SHP77 treated with DMSO at 0.1 percent for 48 hours (cell line): ENCODE results near the gene P4HA3.
A peak's percentile ranks its signal among the peaks of the same experiment; 100 is the strongest.

Experiments used
- DNase-seq: peaks from one replicate; lab custom pipeline; 2025; lab: John Stamatoyannopoulos, UW

P4HA3 gene

DNA sequence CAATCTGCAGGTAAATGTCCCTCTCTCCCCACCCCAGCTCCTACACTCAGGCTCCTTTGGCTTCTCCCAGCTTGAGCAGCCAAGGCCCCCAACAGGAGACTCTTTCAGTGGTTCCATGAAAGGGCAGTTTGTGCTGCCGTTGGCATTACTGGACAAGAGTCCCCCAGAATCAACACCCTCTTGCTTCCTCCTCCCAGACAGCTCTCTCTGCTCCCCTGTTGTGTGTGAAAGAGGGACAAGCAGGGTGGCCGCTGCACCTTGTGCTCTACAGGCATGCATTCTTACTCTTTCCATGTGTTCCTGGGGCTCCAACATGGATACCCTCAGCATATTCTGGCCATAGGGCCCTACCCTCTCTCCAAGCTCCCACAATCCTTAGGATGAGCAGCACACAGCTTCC lies 48.7 kb downstream of the P4HA3 start:
- no peak for DNase-seq

DNA sequence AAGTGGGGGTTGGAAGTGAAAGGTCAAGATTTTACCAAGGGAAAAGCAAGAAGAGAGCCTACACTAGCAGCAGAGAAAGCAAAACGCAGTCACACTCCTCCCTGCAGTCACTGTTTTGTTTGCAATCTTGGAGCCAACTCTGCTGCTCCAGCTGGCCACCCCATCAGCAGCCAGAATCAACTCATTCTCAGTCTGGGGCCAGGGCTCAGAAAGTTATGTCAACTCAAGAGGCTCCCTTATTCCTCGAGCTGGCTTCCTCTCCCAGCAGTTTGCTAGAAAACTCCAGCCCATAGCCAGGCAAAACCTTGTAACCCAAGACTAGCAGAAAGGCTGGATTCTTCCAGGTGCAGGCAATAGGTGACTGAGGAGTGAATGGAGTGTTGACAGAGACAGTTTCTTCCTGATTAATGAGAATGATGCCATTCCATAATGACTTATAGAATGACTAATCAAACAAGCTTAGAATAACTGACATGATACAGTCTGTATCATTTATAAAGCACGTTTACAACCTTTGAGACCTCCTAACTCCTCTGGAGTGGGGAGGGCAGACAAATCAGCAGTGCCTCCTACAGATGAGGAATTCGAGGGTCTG lies 53.4 kb downstream of the P4HA3 start:
- peak; percentile 77 for DNase-seq

DNA sequence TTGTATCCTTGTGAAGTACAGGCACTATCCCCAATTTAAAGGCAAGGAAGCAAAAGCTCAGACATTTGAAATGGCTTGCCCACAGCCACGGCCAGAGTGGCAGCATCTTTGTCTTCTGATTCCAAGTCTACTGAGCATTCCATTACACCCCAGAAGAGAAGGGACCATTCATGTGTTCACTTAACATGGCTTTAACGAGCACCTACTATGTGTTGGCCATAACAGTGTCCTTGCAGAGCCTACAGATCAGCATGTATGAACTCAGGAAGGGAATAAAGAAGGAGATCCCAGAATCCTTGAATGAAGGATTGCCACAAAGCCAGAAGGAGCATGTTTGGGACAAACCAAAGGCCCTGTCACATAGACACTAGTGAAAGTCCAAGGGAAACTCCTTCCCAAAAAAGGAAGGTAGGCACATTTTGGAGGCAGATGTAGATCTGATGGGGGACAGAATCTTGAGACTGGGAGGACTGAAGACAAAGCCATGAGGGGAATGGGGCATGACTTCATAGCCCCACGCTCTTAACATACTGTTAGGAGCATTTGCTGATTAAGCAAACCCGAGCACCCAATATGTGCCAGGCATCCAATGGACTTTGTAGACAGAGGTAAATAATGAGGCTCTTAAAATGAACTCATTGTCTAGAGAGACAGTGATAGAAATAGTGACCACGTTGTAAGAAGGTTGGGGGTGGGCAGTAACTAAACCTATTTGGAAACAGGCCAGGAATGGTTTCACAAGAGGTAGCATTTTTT lies 54.9 kb downstream of the P4HA3 start:
- DNase-seq = no peak

DNA sequence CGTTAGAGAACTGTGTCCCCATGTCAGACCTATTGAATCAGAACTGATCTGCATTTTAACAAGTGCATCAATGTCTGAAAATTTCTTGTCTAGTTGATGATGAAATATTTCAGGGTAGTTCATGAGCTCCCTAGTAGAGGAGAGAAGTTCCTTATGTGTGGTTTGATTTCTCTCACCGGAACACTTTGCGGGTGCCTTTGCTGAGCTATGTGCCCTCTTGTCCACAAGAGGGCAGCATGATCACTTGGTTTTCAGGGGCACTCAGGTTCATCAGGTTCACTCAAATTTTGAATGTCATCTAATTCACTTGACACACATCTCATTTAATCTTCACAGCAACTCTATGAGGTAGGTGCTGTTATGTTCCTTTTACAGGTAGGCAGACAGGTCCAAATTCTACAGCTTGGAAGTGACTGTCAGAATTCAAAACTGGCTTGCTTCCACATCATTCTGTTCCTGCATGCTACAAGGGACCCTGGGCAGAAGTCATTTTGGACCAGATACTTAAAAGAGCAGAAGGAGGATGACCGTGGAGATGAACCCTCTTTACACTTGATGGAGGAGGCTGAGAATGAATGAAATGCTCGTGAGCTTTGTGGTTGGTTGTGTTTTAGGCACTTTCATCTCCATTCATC lies 55.6 kb downstream of the P4HA3 start:
- peak; percentile 56 for DNase-seq

DNA sequence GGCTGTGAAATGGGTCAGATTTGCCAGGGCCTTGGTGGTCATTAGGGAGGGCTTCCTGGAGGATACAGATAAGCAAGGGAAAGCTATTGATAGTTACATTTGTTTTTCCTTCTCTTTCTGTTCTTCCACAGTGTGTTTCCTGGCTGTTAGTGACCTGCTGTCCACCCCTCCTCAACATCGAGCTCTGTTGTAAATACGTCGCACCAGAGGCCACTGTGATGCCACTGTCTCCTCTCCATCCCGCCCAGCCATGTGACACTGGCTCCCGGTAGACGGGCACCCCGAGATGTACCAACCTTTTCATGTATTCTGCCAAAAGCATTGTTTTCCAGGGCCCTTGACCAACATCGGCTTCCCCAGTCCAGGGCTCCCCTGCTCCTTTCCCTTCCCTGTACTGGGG lies 58.1 kb downstream of the P4HA3 start:
- no peak for DNase-seq

DNA sequence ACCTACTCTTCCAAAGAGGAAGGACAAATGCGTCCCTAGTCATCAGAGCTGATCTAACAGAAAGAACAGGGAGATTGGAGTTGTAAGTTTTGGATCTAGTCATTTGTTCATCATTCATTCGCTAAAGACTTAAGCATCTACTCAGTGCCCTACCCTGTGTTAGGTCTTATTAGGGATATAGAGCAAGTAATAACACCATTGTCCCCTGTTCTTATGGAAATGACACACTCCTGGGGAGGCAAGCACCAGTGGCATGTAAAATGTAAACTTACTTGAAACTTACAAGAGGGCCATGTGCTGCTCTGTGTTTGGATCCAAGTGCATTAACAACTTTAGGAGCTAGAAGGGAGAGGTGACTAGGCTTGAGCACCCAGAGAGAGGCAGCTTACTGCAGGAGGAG lies 61.9 kb downstream of the P4HA3 start:
- no peak for DNase-seq

DNA sequence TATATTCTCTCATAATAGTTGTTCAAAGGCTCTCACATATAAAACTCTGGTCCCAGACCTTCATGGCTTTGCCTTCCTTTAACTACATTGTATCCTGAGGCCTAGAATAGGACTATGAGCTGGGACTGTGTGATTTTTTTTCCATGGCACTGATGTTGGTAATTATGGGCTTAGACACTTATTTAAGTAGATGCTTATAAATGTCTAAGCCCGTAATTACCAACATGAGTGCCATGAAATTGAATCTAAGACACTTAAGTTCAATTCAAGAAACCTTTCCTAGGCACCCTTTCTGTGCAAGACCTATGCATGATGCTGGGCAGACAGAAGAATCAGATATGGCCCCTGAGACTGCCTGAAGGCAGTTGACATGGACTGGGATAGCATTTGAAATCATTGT lies 63.0 kb downstream of the P4HA3 start:
- DNase-seq = no peak

DNA sequence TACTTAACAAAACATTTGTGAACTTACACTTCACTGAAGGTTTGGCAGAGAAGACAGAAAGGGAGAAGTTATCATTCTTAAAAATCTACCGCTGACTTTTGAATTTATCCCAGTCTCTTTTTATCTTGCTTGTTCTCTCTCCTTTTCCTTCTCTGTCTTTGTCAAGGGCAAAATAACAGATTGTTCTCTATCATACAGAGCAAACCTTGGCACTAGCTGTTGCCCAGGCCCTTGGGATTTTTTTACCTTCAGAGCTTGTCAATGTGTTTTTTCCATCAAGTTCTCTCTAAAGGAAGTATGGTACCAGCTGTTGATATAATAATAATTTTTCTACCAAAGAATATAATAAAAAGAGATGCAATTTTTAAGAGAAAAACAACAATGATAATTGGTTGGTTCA lies 73.2 kb downstream of the P4HA3 start:
- no peak for DNase-seq

DNA sequence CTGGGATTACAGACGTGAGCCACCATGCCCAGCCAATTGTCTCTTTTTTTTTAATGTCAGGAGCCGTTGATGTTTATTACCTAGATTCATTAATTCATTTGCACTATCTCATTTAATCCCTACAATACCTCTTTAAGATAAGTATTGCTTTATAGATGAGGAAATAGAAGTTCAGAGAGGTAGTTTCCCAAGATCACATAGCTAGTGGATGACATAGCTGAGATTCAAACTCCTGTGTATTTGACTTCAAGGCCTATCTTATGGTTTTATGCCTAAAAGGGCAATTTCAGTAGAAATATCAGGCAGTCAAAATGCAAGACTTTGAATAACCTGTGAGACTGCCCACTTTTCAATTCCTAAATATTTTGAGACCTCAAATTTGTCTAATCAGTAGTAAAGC lies 73.9 kb downstream of the P4HA3 start:
- no peak for DNase-seq

DNA sequence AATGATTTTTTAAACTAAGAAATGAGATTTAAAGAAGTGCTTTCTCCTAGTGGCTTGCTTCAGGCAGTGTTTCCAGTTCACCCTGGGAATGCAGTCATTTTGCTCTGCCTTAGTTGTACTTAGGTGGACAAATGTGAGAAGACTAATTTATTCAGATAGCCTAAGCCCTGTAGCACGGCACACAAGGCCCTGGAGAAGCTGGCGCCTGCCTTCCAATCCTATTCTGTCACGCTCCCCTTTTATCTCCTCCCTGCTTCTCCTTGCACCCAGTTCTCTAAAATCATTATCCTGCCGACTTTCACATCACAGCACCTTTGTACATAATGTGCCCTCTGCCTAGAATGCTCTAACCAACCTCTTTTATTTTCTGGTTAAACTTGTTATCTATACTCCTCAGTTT lies 76.3 kb downstream of the P4HA3 start:
- no peak for DNase-seq

DNA sequence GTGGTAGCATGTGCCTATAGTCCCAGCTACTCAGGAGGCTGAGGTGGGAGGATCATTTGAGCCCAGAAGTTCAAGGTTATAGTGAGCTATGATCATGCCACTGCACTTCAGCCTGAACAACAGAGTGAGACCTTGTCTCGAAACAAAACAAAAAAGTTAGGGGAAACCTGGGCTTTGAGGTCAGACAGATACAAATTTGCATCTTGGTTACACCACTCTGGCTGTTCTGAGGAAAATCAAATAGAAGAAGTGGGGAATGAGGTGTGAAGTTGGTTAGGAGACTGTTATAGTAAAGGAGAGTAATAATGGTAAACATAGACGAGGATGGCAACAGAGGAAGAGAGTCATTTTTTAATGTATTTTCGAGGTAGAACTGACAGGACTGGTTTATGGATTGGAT lies 77.8 kb downstream of the P4HA3 start:
- DNase-seq = no peak

DNA sequence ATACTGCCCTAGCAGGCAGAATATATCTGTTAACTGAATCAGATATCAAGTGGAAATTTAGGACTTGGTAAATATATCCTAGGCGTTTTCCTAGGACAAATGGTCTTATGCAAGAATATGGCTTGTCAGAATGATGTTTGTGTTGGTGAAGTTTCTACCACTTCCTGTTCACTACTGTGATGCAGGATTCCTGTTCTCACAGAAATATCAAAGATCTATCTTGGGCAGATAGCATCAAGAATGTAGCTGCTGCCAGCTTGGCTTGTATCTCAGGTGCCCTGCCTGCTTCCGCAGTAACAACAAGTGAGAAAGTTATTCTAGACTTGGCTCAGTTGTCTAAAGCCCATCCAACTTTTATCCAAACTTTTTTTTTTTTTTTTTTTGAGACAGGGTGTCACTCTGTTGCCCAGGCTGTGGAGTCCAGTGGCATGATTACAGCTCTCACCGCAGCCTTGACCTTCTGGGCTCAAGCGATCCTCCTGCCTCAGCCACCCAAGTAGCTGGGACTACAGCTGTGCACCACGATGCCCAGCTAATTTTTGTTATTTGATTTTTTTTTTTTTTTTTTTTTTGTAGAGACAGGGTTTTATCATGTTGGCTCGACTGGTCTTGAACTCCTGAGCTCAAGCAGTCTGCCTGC lies 79.0 kb downstream of the P4HA3 start:
- no peak for DNase-seq

DNA sequence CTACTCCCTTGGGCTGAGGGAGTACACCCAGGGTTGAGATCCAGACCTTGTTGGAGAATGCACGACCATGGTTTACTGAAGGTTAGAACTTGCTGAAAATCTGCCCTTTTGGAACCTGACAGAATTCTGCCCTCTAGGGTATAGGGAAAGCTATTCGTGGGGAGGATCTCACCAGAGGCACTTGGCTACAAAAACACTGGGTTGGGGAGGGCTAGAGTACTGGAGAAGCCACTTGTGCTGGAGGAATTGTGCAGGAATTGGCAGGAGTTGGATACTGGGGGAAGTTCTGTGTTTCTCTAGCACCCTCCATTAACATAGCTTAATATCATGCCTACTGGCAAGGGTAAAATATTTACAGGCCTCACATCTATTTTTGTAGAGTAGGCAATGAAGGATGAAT lies 84.5 kb downstream of the P4HA3 start:
- DNase-seq = no peak

DNA sequence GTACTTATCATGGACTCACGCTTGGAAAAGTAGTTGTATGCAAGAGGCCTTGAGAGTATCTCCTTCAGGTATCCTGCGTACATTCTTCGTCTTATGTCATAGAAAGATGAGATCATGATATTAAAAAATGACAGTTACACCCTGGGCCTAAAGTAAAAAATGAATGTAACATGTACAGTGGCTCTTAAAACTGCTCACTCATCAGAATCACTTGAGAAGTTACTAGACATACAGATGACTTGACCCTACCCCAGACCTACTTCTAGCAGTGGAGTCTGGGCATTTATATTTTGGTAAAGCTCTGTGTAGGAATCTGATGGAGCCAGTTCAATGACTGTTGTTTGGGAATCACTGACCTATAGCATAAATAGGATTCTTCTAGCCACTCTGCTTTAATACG lies 85.9 kb downstream of the P4HA3 start:
- DNase-seq = no peak

DNA sequence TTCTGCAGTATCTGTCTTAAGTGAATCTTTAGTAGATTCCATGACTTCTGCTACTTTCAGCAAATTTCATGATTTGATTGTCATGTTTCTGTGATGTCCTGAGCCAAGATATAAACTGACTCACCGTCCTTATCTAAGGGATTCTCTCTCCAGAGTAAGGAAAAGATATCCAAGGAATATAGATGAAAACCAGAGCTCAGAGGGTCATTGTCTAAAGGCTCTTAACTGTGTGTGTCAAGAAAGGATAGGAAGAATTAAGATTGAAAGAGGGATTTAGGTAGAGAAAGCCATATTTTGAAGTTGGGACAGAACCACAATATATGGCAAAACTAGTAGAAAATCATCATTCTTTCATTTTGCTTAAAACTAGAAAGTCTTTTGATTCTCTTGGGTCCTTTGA lies 89.6 kb downstream of the P4HA3 start:
- DNase-seq = no peak

DNA sequence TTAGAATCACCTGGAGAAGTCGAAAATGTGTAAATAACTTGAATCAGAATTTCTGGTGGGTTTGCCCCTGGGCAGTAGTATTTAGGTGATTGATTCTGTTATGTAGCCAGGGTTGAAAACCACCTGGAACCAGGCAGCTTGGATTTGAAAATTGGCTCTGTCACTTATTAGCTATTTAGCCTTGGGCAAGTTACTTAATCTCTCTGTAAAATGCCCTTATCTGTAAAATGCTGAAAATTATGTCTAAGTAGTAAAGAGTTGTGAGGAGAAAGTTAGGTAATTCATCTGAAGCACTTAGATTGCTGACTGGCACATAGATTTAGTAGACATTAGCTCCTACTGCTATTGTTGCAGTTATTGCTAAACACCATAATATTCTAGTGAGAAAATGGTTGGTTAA lies 91.1 kb downstream of the P4HA3 start:
- DNase-seq = no peak
